K562 (cell line): ENCODE data around the gene GNRHR. TPM values are rescaled to one million over a fixed set of nuclear protein-coding genes. Genes with fewer than 3 reads are reported as not detected.

ENCODE experiments used
- ADNP ChIP-seq: fragments of 200-800 bp; sonication (Bioruptor generic); IDR thresholded peaks from 2 replicates; pipeline ENCODE4 v1.6.1; 2016; ENCODE audit warnings: missing genetic modification characterization, missing compliant biosample characterization
- BCOR ChIP-seq: fragments of 450-650 bp; IDR thresholded peaks from 2 replicates; pipeline ENCODE4 v1.6.1; 2016
- CREB3 ChIP-seq: fragments of 450-650 bp; conservative IDR thresholded peaks from 2 replicates; pipeline ENCODE4 v1.6.1; 2016; ENCODE audit warnings: missing genetic modification characterization, low read depth, mild to moderate bottlenecking, missing compliant biosample characterization, moderate library complexity
- CSDE1 ChIP-seq, 2 experiments: fragments of 450-650 bp; IDR thresholded peaks; 2 replicates each; pipeline ENCODE4 v1.6.1; 2016; ENCODE audit warnings: mild to moderate bottlenecking in 1 of 2
- CXXC5 ChIP-seq: fragments of 250-450 bp; sonication (Bioruptor Pico); IDR thresholded peaks from 2 replicates; pipeline ENCODE4 v1.8.0; 2022; ENCODE audit warnings: inconsistent platforms, mild to moderate bottlenecking, moderate library complexity
- FUS ChIP-seq: fragments of 200-400 bp; formaldehyde crosslinking; optimal IDR thresholded peaks from 2 replicates; pipeline ENCODE3; 2017; ENCODE audit warnings: low read depth, low read length
- HLTF ChIP-seq: fragments of 450-650 bp; IDR thresholded peaks from 2 replicates; pipeline ENCODE4 v1.6.1; 2016
- ILK ChIP-seq: fragments of 450-650 bp; IDR thresholded peaks from 2 replicates; pipeline ENCODE4 v1.6.1; 2016; ENCODE audit warnings: missing genetic modification characterization, low read depth, mild to moderate bottlenecking, missing compliant biosample characterization, moderate library complexity, borderline replicate concordance
- MIER1 ChIP-seq: fragments of 450-650 bp; IDR thresholded peaks from 2 replicates; pipeline ENCODE4 v1.6.1; 2016; ENCODE audit warnings: antibody characterized with exemption, mild to moderate bottlenecking, low read depth
- MTA3 ChIP-seq: fragments of 450-650 bp; formaldehyde crosslinking; IDR thresholded peaks from 2 replicates; pipeline ENCODE4 v1.6.1; 2017; ENCODE audit warnings: mild to moderate bottlenecking, borderline replicate concordance
- NFE2L1 ChIP-seq: fragments of 450-650 bp; IDR thresholded peaks from 2 replicates; pipeline ENCODE4 v1.6.1; 2016; ENCODE audit warnings: missing genetic modification characterization, low read depth, mild to moderate bottlenecking, missing compliant biosample characterization, moderate library complexity, borderline replicate concordance
- NR4A1 ChIP-seq, 2 experiments: fragments of 250-450 bp in 1 of 2; fragments of 450-650 bp in 1 of 2; sonication (Bioruptor Pico) in 1 of 2; IDR thresholded peaks; 2 replicates each; pipeline versions ENCODE4 v1.4.0 to v1.6.1; 2016 to 2020; ENCODE audit warnings: mild to moderate bottlenecking in 2 of 2, missing compliant biosample characterization in 1 of 2, missing genetic modification characterization in 1 of 2, moderate library complexity in 1 of 2
- SMC3 ChIP-seq: conservative IDR thresholded peaks from 2 replicates; pipeline ENCODE4 v1.6.1; 2011; ENCODE audit warnings: low read depth, low read length, improper control_type of control experiment; ENCODE audit not compliant: insufficient read depth
- SNAPC5 ChIP-seq: fragments of 250-450 bp; sonication (Bioruptor Pico); IDR thresholded peaks from 2 replicates; pipeline ENCODE4 v1.8.0; 2021; ENCODE audit warnings: moderate library complexity, mild to moderate bottlenecking, inconsistent platforms
- SRSF9 ChIP-seq: fragments of 200-400 bp; formaldehyde crosslinking; IDR thresholded peaks from 2 replicates; pipeline ENCODE4 v1.6.1; 2017; ENCODE audit warnings: low read depth, low read length, borderline replicate concordance
- TAF9B ChIP-seq: fragments of 450-650 bp; IDR thresholded peaks from 2 replicates; pipeline ENCODE4 v1.6.1; 2018; ENCODE audit warnings: mild to moderate bottlenecking; ENCODE audit not compliant: partially characterized antibody
- YY1 ChIP-seq, 3 experiments: IDR thresholded peaks; 2 replicates each; pipeline ENCODE4 v1.6.1; 2011; ENCODE audit warnings: low read length in 2 of 3, mild to moderate bottlenecking in 2 of 3, moderate library complexity in 2 of 3, borderline replicate concordance in 1 of 3, control low read depth in 1 of 3, low read depth in 1 of 3; ENCODE audit not compliant: insufficient read depth in 3 of 3, insufficient replicate concordance in 2 of 3, control insufficient read depth in 1 of 3, insufficient read length in 1 of 3; ENCODE audit errors: extremely low read depth in 1 of 3
- ZNF165 ChIP-seq: fragments of 250-450 bp; sonication (Bioruptor Pico); IDR thresholded peaks from 2 replicates; pipeline ENCODE4 v1.4.0; 2020; ENCODE audit warnings: borderline replicate concordance
- ZNF696 ChIP-seq: fragments of 250-450 bp; sonication (Bioruptor Pico); conservative IDR thresholded peaks from 2 replicates; pipeline ENCODE4 v1.4.0; 2020; ENCODE audit warnings: mild to moderate bottlenecking, moderate library complexity
- ZNF76 ChIP-seq: fragments of 250-450 bp; sonication (Bioruptor Pico); IDR thresholded peaks from 2 replicates; pipeline ENCODE4 v1.4.0; 2020; ENCODE audit warnings: mild to moderate bottlenecking, moderate library complexity, borderline replicate concordance
- polyA plus RNA-seq, 8 experiments: library from polyadenylated mRNA; depleted of rRNA in 4 of 8; stranded (reverse) in 5 of 8; unstranded in 3 of 8; fragments of >200 nt; fragmentation: Nextera tagmentation in 2 of 8; fragmentation: Illumina TruSeq in 1 of 8; extraction: Ambion mirVana in 2 of 8; extraction: Trizol in 1 of 8; gene quantifications; 2 replicates each; pipeline versions ENCODE4 v1.2.1 to v1.2.3, GENCODE V29; 2011 to 2014; ENCODE audit warnings: inconsistent platforms in 1 of 8, missing spikeins in 1 of 8
- total RNA-seq, 7 experiments: library from RNA; depleted of rRNA in 6 of 7; stranded (reverse); fragments of >200 nt in 6 of 7; fragmentation: Illumina TruSeq in 2 of 7; extraction: Trizol in 2 of 7; gene quantifications; 2 replicates each; pipeline versions ENCODE4 v1.2.1 to v1.2.3, GENCODE V29; 2011 to 2021; ENCODE audit warnings: low replicate concordance in 1 of 7
- TF ChIP-seq, protein P1 (sequence below): fragments of 450-650 bp; IDR thresholded peaks from 2 replicates; pipeline ENCODE4 v1.6.1; 2014; ENCODE audit warnings: low read depth, mild to moderate bottlenecking, moderate library complexity, borderline replicate concordance
- TF ChIP-seq, protein P2 (sequence below): IDR thresholded peaks from 2 replicates; pipeline ENCODE4 v1.6.1; 2016; ENCODE audit warnings: missing genetic modification characterization, missing compliant biosample characterization

Gene GNRHR
- total and polyA plus RNA-seq, 9 of the 15 experiments (the other 6 are each of a cell fraction or from before 2014, with no cell fraction given) = 0.06 to 0.13 TPM; not detected in 7

GRCh38 chr4:67713529-67714247, 40.5 kb downstream of the GNRHR start (continued):
- TF ChIP-seq YY1 (IDR thresholded peaks at IDR 0.05; ENCODE audit: borderline replicate concordance in 1 of 3, control insufficient read depth in 1 of 3, extremely low read depth in 1 of 3, insufficient read depth in 3 of 3, insufficient read length in 1 of 3, insufficient replicate concordance in 2 of 3, low read depth in 1 of 3, low read length in 2 of 3) (peak in 1 of 3 experiments; percentile 49), NR4A1 (CRISPR knock-in tag; IDR thresholded peaks at IDR 0.05) (no peak), NR4A1 (tag; IDR thresholded peaks at IDR 0.05) (no peak), ILK (tag) (no peak), CREB3 (no peak), HLTF (no peak), ZNF696 (CRISPR knock-in tag) (no peak), MTA3 (0 out of 2 replicates have a peak, but pooled peaks have one; percentile 27), CSDE1 (IDR thresholded peaks at IDR 0.05) (no peak), SNAPC5 (CRISPR knock-in tag) (no peak), SRSF9 (no peak), MIER1 (no peak), CXXC5 (no peak; the same call in 1 of the 2 replicates), BCOR (peak; percentile 79), TAF9B (no peak), FUS (no peak), SMC3 (no peak), ADNP (tag) (no peak), ZNF165 (CRISPR knock-in tag) (no peak), NFE2L1 (tag) (no peak), ZNF76 (CRISPR knock-in tag) (no peak)
- TF ChIP-seq, protein P1, sequence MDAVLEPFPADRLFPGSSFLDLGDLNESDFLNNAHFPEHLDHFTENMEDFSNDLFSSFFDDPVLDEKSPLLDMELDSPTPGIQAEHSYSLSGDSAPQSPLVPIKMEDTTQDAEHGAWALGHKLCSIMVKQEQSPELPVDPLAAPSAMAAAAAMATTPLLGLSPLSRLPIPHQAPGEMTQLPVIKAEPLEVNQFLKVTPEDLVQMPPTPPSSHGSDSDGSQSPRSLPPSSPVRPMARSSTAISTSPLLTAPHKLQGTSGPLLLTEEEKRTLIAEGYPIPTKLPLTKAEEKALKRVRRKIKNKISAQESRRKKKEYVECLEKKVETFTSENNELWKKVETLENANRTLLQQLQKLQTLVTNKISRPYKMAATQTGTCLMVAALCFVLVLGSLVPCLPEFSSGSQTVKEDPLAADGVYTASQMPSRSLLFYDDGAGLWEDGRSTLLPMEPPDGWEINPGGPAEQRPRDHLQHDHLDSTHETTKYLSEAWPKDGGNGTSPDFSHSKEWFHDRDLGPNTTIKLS = no peak
- TF ChIP-seq, protein P2, sequence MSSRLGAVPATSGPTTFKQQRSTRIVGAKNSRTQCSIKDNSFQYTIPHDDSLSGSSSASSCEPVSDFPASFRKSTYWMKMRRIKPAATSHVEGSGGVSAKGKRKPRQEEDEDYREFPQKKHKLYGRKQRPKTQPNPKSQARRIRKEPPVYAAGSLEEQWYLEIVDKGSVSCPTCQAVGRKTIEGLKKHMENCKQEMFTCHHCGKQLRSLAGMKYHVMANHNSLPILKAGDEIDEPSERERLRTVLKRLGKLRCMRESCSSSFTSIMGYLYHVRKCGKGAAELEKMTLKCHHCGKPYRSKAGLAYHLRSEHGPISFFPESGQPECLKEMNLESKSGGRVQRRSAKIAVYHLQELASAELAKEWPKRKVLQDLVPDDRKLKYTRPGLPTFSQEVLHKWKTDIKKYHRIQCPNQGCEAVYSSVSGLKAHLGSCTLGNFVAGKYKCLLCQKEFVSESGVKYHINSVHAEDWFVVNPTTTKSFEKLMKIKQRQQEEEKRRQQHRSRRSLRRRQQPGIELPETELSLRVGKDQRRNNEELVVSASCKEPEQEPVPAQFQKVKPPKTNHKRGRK (tag) = no peak
